ENCODE data around the gene SEPTIN3. TPM values are rescaled to one million over a fixed set of nuclear protein-coding genes. Genes with fewer than 3 reads are reported as not detected.

Gene SEPTIN3
- total and polyA plus RNA-seq, 10 of the 15 experiments (the other 5 are each of a cell fraction or from before 2014, with no cell fraction given): 0.05 to 3.1 (median 0.87) TPM

- peak; percentile 54 for DNase-seq (ENCODE audit: low read depth, low spot score)
- H3K79me2 ChIP-seq (ENCODE audit: control insufficient read depth, insufficient read depth, low read length): no peaks in the 10 kb centered on the region
- BruUV-seq (replicated peaks): no TSS peak
- H3K4me2 ChIP-seq (ENCODE audit: control insufficient read depth, insufficient read depth): no peak overlapping the region
- in situ Hi-C loops (cut with MboI) (loop anchor here (5.0 kb wide), 1 partner anchor 471 kb away; no protein-coding TSS in a partner anchor), intact Hi-C loops (cut with micrococcal nuclease; ENCODE audit: unreplicated experiment) (loop anchor here (1.0 to 10.0 kb wide), 6 partner anchors 106 to 586 kb away; partner anchors contain the start of genes NAGA, NDUFA6, PHETA2 and SERHL2)
- POLR2A ChIA-PET: interaction anchor here (0.7 to 0.9 kb wide), 3 partner anchors 26 to 144 kb away, joined by 3 to 8 read pairs (median 5); partner anchors contain the start of gene SMDT1
- no peaks in the 10 kb centered on the region for H3K27me3 ChIP-seq (replicated peaks in 1 of 2; ENCODE audit: control insufficient read depth in 2 of 2, insufficient read depth in 2 of 2, low read length in 1 of 2)
- peak overlapping the region; percentile 77 for H2AFZ ChIP-seq (ENCODE audit: control insufficient read depth, low read depth, low read length)
- peak; percentile 89 for ATAC-seq
- H3K36me3 ChIP-seq (ENCODE audit: control insufficient read depth in 2 of 2, insufficient read depth in 2 of 2, low read length in 1 of 2): no peaks in the 10 kb centered on the region
- peak; percentile 98 for FAIRE-seq
- CTCF ChIA-PET: interaction anchor here (0.6 to 6.3 kb wide), 19 partner anchors 10 to 506 kb away, joined by 3 to 57 read pairs (median 4); partner anchors contain the start of gene NDUFA6
- WGBS (ENCODE audit: insufficient coverage, insufficient replicate concordance, low lambda C conversion rate, missing lambda C conversion rate): 41% methylated on average over 8 of the region's 8 CpGs
- no peak overlapping the region for H3K4me3 ChIP-seq
- RAD21 ChIA-PET (ENCODE audit: unreplicated experiment): interaction anchor here (0.6 to 3.6 kb wide), 6 partner anchors 103 to 469 kb away, joined by 3 to 24 read pairs (median 4); partner anchors contain the start of gene NDUFA6
- H4K20me1 ChIP-seq (ENCODE audit: control insufficient read depth, insufficient read depth): no peaks in the 10 kb centered on the region
- no peaks in the 10 kb centered on the region for H3K4me1 ChIP-seq (ENCODE audit: control insufficient read depth, insufficient read depth, low read length)
- H3K9ac ChIP-seq (ENCODE audit: control insufficient read depth, insufficient read depth, low read length): no peak overlapping the region
- H3K27ac ChIP-seq (ENCODE audit: control insufficient read depth, insufficient read depth): no peak overlapping the region
- H3K9me3 ChIP-seq (replicated peaks; ENCODE audit: control insufficient read depth, insufficient read depth, low read length): no peaks in the 10 kb centered on the region
- SMC1A ChIA-PET (ENCODE audit: uncharacterized antibody, unreplicated experiment): interaction anchor here (0.7 to 5.1 kb wide), 15 partner anchors 10 to 478 kb away, joined by 3 to 33 read pairs (median 3); partner anchors contain the start of genes NAGA, NDUFA6 and SMDT1
- TF ChIP-seq YY1 (IDR thresholded peaks at IDR 0.05; ENCODE audit: low read depth, low read length) (0 out of 2 replicates have a peak, but pooled peaks have one; percentile 54), NR2C1 (IDR thresholded peaks at IDR 0.05) (no peak), NBN (IDR thresholded peaks at IDR 0.05) (no peak), TAF1 (IDR thresholded peaks at IDR 0.05; ENCODE audit: borderline replicate concordance, low read depth, low read length) (no peak), IKZF1 (conservative IDR thresholded peaks at IDR 0.05) (no peak), CREM (IDR thresholded peaks at IDR 0.05; ENCODE audit: low read depth) (no peak), CTCF (IDR thresholded peaks at IDR 0.05 in 2 of 3, conservative IDR thresholded peaks at IDR 0.05 in 1 of 3; ENCODE audit: control insufficient read depth in 2 of 3, extremely low read depth in 1 of 3, insufficient read depth in 1 of 3, low read depth in 3 of 3, low read length in 3 of 3) (peak; percentile 39 to 69 (median 67); a peak in 5 of 6 replicates), SMC3 (IDR thresholded peaks at IDR 0.05; ENCODE audit: borderline replicate concordance, low read length) (peak; percentile 81; the same call in 1 of the 2 replicates), BCLAF1 (IDR thresholded peaks at IDR 0.05) (no peak)
- TF ChIP-seq, protein P1, sequence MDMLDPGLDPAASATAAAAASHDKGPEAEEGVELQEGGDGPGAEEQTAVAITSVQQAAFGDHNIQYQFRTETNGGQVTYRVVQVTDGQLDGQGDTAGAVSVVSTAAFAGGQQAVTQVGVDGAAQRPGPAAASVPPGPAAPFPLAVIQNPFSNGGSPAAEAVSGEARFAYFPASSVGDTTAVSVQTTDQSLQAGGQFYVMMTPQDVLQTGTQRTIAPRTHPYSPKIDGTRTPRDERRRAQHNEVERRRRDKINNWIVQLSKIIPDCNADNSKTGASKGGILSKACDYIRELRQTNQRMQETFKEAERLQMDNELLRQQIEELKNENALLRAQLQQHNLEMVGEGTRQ (IDR thresholded peaks at IDR 0.05; ENCODE audit: borderline replicate concordance, low read depth, low read length): no peak
- TF ChIP-seq, protein P2, sequence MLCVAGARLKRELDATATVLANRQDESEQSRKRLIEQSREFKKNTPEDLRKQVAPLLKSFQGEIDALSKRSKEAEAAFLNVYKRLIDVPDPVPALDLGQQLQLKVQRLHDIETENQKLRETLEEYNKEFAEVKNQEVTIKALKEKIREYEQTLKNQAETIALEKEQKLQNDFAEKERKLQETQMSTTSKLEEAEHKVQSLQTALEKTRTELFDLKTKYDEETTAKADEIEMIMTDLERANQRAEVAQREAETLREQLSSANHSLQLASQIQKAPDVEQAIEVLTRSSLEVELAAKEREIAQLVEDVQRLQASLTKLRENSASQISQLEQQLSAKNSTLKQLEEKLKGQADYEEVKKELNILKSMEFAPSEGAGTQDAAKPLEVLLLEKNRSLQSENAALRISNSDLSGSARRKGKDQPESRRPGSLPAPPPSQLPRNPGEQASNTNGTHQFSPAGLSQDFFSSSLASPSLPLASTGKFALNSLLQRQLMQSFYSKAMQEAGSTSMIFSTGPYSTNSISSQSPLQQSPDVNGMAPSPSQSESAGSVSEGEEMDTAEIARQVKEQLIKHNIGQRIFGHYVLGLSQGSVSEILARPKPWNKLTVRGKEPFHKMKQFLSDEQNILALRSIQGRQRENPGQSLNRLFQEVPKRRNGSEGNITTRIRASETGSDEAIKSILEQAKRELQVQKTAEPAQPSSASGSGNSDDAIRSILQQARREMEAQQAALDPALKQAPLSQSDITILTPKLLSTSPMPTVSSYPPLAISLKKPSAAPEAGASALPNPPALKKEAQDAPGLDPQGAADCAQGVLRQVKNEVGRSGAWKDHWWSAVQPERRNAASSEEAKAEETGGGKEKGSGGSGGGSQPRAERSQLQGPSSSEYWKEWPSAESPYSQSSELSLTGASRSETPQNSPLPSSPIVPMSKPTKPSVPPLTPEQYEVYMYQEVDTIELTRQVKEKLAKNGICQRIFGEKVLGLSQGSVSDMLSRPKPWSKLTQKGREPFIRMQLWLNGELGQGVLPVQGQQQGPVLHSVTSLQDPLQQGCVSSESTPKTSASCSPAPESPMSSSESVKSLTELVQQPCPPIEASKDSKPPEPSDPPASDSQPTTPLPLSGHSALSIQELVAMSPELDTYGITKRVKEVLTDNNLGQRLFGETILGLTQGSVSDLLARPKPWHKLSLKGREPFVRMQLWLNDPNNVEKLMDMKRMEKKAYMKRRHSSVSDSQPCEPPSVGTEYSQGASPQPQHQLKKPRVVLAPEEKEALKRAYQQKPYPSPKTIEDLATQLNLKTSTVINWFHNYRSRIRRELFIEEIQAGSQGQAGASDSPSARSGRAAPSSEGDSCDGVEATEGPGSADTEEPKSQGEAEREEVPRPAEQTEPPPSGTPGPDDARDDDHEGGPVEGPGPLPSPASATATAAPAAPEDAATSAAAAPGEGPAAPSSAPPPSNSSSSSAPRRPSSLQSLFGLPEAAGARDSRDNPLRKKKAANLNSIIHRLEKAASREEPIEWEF (IDR thresholded peaks at IDR 0.05; ENCODE audit: insufficient replicate concordance, low read depth, low read length): no peak
Observed at GRCh38 chr22:41966607-41967240, 2.5 kb upstream of the SEPTIN3 start.

Data from GM12878 (cell line).